ENCODE results near the gene MYMX.

MYMX gene

DNA sequence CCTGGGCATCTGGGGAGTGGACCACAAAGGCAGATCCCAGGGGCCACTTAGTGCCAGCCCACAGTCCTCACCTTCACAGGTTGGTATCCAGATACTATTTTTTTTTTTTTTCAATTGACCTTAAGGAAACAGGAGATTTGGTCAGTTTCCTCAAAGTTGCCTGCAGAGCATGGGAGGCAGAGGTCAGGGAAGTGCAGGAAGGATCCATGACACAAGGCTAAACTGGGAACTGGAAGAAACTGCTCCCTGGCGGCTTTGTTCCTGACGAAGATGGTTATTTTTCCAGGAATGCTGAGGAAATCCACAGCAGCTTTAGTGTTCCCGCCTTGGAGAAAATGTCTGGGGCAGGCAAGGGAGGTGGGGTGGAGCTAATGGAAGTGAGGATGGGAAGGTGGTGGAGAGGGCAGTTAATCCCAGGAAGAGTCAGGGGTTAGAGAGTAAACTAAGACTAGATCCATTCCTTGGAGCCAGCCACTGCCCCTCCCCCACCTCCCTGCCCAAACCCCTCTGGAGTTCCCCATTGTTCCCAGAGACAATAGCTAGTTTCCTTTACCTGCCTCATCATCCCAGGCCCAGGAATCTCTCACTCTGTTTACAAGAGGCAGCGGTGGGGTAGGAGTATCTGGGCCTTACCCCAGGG lies 14.3 kb upstream of the MYMX start:
- no peak for DNase-seq (ENCODE audit: extremely low spot score)
- TF ChIP-seq, protein P1, sequence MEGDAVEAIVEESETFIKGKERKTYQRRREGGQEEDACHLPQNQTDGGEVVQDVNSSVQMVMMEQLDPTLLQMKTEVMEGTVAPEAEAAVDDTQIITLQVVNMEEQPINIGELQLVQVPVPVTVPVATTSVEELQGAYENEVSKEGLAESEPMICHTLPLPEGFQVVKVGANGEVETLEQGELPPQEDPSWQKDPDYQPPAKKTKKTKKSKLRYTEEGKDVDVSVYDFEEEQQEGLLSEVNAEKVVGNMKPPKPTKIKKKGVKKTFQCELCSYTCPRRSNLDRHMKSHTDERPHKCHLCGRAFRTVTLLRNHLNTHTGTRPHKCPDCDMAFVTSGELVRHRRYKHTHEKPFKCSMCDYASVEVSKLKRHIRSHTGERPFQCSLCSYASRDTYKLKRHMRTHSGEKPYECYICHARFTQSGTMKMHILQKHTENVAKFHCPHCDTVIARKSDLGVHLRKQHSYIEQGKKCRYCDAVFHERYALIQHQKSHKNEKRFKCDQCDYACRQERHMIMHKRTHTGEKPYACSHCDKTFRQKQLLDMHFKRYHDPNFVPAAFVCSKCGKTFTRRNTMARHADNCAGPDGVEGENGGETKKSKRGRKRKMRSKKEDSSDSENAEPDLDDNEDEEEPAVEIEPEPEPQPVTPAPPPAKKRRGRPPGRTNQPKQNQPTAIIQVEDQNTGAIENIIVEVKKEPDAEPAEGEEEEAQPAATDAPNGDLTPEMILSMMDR (IDR thresholded peaks at IDR 0.05; ENCODE audit: control extremely low read depth, extremely low read depth, low read depth, missing control alignments), result no peak
- ChIA-PET POLR2A (no interaction called here), CTCF (interaction anchor here (0.8 to 5.2 kb wide), 2 partner anchors 9 to 30 kb away, joined by 4 to 21 read pairs; no protein-coding TSS in a partner anchor)

DNA sequence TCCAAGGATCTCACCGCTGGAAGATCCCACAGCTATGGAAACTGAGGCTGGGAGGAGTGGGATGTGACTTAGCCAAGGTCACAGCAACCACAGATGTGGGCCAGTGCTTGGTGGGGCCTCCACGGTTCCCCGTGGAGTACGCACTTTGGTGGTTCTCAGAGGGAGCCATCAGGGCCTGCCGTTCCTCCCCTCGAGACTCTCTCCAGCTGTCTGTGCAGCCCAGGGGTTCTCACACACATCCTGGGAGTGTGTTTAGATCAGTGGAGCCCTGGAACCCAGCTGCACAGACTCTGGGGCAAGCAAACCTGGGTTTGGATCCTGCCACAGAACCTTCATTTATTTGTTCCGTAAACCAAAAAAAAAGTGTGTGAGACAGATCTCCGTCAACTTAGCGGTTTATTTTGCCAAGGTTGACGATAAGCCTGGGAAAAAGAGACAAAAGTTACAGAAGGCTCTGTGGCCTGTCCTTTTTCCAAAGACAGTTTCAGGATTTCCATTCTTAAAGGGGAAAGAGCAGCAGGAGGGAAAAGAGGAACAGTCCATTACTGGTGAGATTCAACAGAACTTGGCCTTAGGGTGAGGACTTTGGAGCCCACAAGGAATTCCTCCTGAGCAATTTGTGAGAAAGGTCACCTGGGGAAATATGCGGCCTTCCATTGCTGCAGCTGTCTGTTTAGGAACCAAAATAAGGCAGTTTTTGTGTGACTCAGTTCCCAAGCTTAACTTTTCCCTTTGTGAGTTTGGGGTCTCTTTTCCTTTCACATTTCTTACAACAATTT lies 13.6 kb upstream of the MYMX start:
- no peak for DNase-seq (ENCODE audit: extremely low spot score)
- ChIA-PET POLR2A (no interaction called here), CTCF (interaction anchor here (5.2 kb wide), 1 partner anchor 31 kb away, joined by 21 read pairs; no protein-coding TSS in a partner anchor)
- TF ChIP-seq, protein P1 (IDR thresholded peaks at IDR 0.05; ENCODE audit: control extremely low read depth, extremely low read depth, low read depth, missing control alignments), result no peak

DNA sequence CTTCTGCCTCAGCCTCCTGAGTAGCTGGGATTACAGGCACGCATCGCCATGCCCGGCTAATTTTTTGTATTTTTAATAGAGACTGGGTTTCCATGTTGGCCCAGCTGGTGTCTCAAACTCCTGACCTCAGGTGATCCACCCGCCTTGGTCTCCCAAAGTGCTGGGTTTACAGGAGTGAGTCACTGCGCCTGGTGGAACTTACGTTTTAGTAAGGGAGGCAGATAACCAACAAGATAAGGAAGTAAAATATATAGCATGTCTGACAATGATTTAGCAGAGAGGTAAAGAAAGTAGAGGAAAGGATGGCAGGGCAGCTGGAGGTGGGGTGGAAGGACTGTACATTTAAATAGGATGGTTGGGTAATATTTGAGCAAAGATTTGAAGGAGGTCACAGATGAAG lies 12.8 kb upstream of the MYMX start:
- TF ChIP-seq, protein P1 (IDR thresholded peaks at IDR 0.05; ENCODE audit: control extremely low read depth, extremely low read depth, low read depth, missing control alignments), result no peak
- ChIA-PET CTCF (interaction anchor here (1.2 to 5.2 kb wide), 3 partner anchors 12 to 32 kb away, joined by 3 to 21 read pairs (median 4); no protein-coding TSS in a partner anchor), POLR2A (no interaction called here)
- no peak for DNase-seq (ENCODE audit: extremely low spot score)

DNA sequence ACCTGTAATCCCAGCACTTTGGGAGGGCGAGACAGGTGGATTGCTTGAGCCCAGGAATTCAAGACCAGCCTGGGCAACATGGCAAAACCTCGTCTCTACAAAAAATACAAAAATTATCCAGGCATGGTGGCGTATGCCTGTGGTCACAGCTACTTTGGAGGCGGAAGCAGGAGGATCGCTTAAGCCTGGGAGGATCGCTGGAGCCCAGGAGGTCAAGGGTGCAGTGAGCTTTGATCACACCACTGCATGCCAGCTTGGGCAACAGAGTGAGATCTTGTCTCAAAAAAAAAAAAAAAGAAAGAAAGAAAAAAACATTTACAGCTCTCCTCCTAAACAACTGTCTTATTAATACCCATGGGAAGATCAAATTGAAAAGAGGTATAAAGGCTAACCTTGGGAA lies 8.8 kb upstream of the MYMX start:
- no peak for DNase-seq (ENCODE audit: extremely low spot score)
- ChIA-PET CTCF (interaction anchor here (0.7 to 2.8 kb wide), 5 partner anchors 10 to 60 kb away, joined by 3 to 12 read pairs (median 4); no protein-coding TSS in a partner anchor), POLR2A (interaction anchor here (0.7 kb wide), 1 partner anchor 12 kb away, joined by 4 read pairs; no protein-coding TSS in a partner anchor)
- TF ChIP-seq, protein P1 (IDR thresholded peaks at IDR 0.05; ENCODE audit: control extremely low read depth, extremely low read depth, low read depth, missing control alignments), result no peak

DNA sequence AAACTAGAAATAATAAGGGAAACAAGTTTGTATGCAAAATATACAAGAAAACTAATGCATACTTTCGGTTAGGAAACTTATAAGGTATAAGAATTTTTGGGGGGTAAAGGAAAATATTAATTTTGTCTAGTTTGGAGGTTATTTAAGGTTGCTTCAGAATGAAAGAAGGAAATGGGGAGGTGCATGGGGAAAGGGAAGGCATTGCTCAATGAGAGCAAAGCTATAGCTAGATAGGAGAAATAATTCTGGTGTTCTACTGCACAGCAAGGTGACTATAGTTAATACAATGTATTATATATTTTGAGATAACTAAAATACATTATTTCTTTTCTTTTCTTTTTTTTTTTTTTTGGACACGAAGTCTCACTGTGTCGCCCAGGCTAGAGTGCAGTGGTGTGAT lies 5.4 kb upstream of the MYMX start:
- TF ChIP-seq, protein P1 (IDR thresholded peaks at IDR 0.05; ENCODE audit: control extremely low read depth, extremely low read depth, low read depth, missing control alignments), result no peak
- DNase-seq (ENCODE audit: extremely low spot score), result no peak
- POLR2A ChIA-PET, result no interaction called here
- CTCF ChIA-PET, result interaction anchor here (1.7 kb wide), 1 partner anchor 26 kb away, joined by 6 read pairs; no protein-coding TSS in a partner anchor

DNA sequence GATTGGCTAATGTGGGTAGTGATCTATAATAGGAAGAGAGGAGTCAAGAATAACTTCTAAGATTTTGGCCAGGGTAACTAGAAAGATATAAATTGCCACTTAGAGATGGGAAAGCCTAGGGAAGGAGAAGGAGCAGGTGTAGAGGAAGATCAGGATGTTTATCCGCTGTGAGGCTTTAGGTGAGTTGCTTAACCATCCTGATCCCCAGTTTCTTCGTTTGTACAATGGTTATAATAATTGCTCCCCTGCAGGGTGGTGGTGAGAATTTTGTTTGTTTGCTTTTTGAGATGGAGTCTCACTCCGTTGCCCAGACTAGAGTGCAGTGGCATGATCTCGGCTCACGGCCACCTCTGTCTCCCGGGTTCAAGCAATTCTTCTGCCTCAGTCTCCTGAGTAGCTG lies 2.4 kb upstream of the MYMX start:
- DNase-seq (ENCODE audit: extremely low spot score), result no peak
- ChIA-PET CTCF (interaction anchor here (0.9 to 2.2 kb wide), 7 partner anchors 10 to 54 kb away, joined by 3 to 10 read pairs (median 3); partner anchors contain the start of gene SLC29A1), POLR2A (no interaction called here)
- TF ChIP-seq, protein P1 (IDR thresholded peaks at IDR 0.05; ENCODE audit: control extremely low read depth, extremely low read depth, low read depth, missing control alignments), result no peak
